SW 1271 (cell line): ENCODE measurements around the gene BNC2.
"Not testable (repeated sequence)": the region's sequence is repeated elsewhere in the genome, so short reads cannot be mapped to it uniquely, and the experiment has no call there.

Source experiments
- DNase-seq, 2 experiments: peaks; one replicate each; lab custom pipeline; 2025; lab: John Stamatoyannopoulos, UW

The BNC2 gene

GRCh38 chr9:16450043-16450442 lies 420.4 kb downstream of the BNC2 start:
- no peak for DNase-seq

GRCh38 chr9:16449076-16449730 lies 421.3 kb downstream of the BNC2 start:
- no peak for DNase-seq

- no peak for DNase-seq
These were observed 422.5 kb downstream of the BNC2 start for GRCh38 chr9:16447946-16448345.

GRCh38 chr9:16446636-16447035 lies 423.8 kb downstream of the BNC2 start:
- DNase-seq: no peak

- no peak for DNase-seq
These were observed 425.1 kb downstream of the BNC2 start for GRCh38 chr9:16445141-16445920.

- no peak for DNase-seq
These were observed 427.8 kb downstream of the BNC2 start for GRCh38 chr9:16442622-16443021.

GRCh38 chr9:16441791-16442190 lies 428.7 kb downstream of the BNC2 start:
- no peak for DNase-seq

- not testable (repeated sequence) for DNase-seq
These were observed 431.6 kb downstream of the BNC2 start for GRCh38 chr9:16438831-16439230.

GRCh38 chr9:16436545-16436944 lies 433.9 kb downstream of the BNC2 start:
- DNase-seq: no peak

- DNase-seq: no peak
These were observed 435.9 kb downstream of the BNC2 start for GRCh38 chr9:16434526-16434925.

- no peak for DNase-seq
These were observed 437.0 kb downstream of the BNC2 start for GRCh38 chr9:16433494-16433893.

- no peak for DNase-seq
These were observed 438.6 kb downstream of the BNC2 start for GRCh38 chr9:16431666-16432392.

- DNase-seq: no peak
These were observed 440.8 kb downstream of the BNC2 start for GRCh38 chr9:16429671-16430070.

GRCh38 chr9:16427873-16428427 lies 442.5 kb downstream of the BNC2 start:
- DNase-seq: no peak

- no peak for DNase-seq
These were observed 443.8 kb downstream of the BNC2 start for GRCh38 chr9:16426716-16427115.

- no peak for DNase-seq
These were observed 444.8 kb downstream of the BNC2 start for GRCh38 chr9:16425562-16426231.

GRCh38 chr9:16422114-16422513 lies 448.4 kb downstream of the BNC2 start:
- DNase-seq: no peak

GRCh38 chr9:16421532-16421931 lies 448.9 kb downstream of the BNC2 start:
- DNase-seq: peak in 1 of 2 experiments; percentile 37

- DNase-seq: no peak
These were observed 451.3 kb downstream of the BNC2 start for GRCh38 chr9:16419124-16419523.

- no peak for DNase-seq
These were observed 451.7 kb downstream of the BNC2 start for GRCh38 chr9:16418721-16419120.

- DNase-seq: no peak
These were observed 452.7 kb downstream of the BNC2 start for GRCh38 chr9:16417749-16418148.

GRCh38 chr9:16417161-16417560 lies 453.3 kb downstream of the BNC2 start:
- no peak for DNase-seq
